Skin epidermis (tissue), 12 donors: ENCODE data around the gene MAN2A1.
"Not testable (repeated sequence)": the region's sequence is repeated elsewhere in the genome, so short reads cannot be mapped to it uniquely, and the experiment has no call there.

Source experiments
- H3K27ac ChIP-seq, 21 experiments: fragments of 200-600 bp; sonication (generic) in 11 of 21; one replicate each; pipeline ENCODE4 v1.5.0; 2020; ENCODE audit warnings: mild to moderate bottlenecking in 3 of 21, inconsistent platforms in 2 of 21, moderate library complexity in 2 of 21
- H3K4me3 ChIP-seq, 7 experiments: fragments of 200-600 bp; sonication (generic) in 2 of 7; one replicate each; pipeline ENCODE4 v1.5.0; 2020; ENCODE audit warnings: inconsistent platforms in 2 of 7, mild to moderate bottlenecking in 2 of 7, moderate library complexity in 1 of 7

Gene MAN2A1

GRCh38 chr5:109792613-109793012 lies 102.9 kb downstream of the MAN2A1 start:
- Histone ChIP-seq H3K27ac (no peak overlapping the region), H3K4me3 (no peak overlapping the region)

- no peak overlapping the region for H3K27ac ChIP-seq
- no peak overlapping the region for H3K4me3 ChIP-seq
Measured at GRCh38 chr5:109803854-109804253, 114.1 kb downstream of the MAN2A1 start.

- no peak overlapping the region for H3K27ac ChIP-seq
- no peak overlapping the region for H3K4me3 ChIP-seq
Measured at GRCh38 chr5:109805472-109805871, 115.7 kb downstream of the MAN2A1 start.

- H3K4me3 ChIP-seq: no peak overlapping the region
- H3K27ac ChIP-seq: no peak overlapping the region
Measured at GRCh38 chr5:109805883-109806282, 116.2 kb downstream of the MAN2A1 start.

GRCh38 chr5:109812698-109813097 lies 123.0 kb downstream of the MAN2A1 start:
- no peak overlapping the region for H3K27ac ChIP-seq
- no peak overlapping the region for H3K4me3 ChIP-seq

GRCh38 chr5:109816732-109817131 lies 127.0 kb downstream of the MAN2A1 start:
- Histone ChIP-seq H3K27ac (no peak overlapping the region), H3K4me3 (no peak overlapping the region)

- no peak overlapping the region for H3K27ac ChIP-seq
- no peak overlapping the region for H3K4me3 ChIP-seq
Measured at GRCh38 chr5:109819878-109820277, 130.2 kb downstream of the MAN2A1 start.

GRCh38 chr5:109823597-109823996 lies 133.9 kb downstream of the MAN2A1 start:
- no peak overlapping the region for H3K27ac ChIP-seq

GRCh38 chr5:109825450-109825849 lies 135.7 kb downstream of the MAN2A1 start:
- H3K4me3 ChIP-seq: no peak overlapping the region

More at GRCh38 chr5:109823597-109823996, 133.9 kb downstream of the MAN2A1 start:
- H3K4me3 ChIP-seq: no peak overlapping the region

GRCh38 chr5:109826426-109826825 lies 136.7 kb downstream of the MAN2A1 start:
- Histone ChIP-seq H3K4me3 (no peak overlapping the region), H3K27ac (no peak overlapping the region)

More at GRCh38 chr5:109825450-109825849, 135.7 kb downstream of the MAN2A1 start:
- no peak overlapping the region for H3K27ac ChIP-seq

- no peak overlapping the region for H3K4me3 ChIP-seq
- no peak overlapping the region for H3K27ac ChIP-seq
Measured at GRCh38 chr5:109829331-109829730, 139.6 kb downstream of the MAN2A1 start.

- H3K4me3 ChIP-seq: no peak overlapping the region
- H3K27ac ChIP-seq: no peak overlapping the region
Measured at GRCh38 chr5:109830955-109831502, 141.3 kb downstream of the MAN2A1 start.

GRCh38 chr5:109832207-109833188 lies 142.8 kb downstream of the MAN2A1 start:
- H3K27ac ChIP-seq, H3K4me3 ChIP-seq: not testable (repeated sequence)

GRCh38 chr5:109833946-109834345 lies 144.2 kb downstream of the MAN2A1 start:
- no peak overlapping the region for H3K4me3 ChIP-seq
- peak overlapping the region in 1 of 21 experiments; percentile 49 for H3K27ac ChIP-seq

GRCh38 chr5:109836280-109836679 lies 146.6 kb downstream of the MAN2A1 start:
- H3K27ac ChIP-seq: no peak overlapping the region
- no peak overlapping the region for H3K4me3 ChIP-seq

GRCh38 chr5:109837231-109837861 lies 147.6 kb downstream of the MAN2A1 start:
- H3K4me3 ChIP-seq: no peak overlapping the region
- H3K27ac ChIP-seq: no peak overlapping the region

GRCh38 chr5:109838157-109838556 lies 148.4 kb downstream of the MAN2A1 start:
- no peak overlapping the region for H3K4me3 ChIP-seq
- H3K27ac ChIP-seq: no peak overlapping the region

- H3K4me3 ChIP-seq: no peak overlapping the region
- no peak overlapping the region for H3K27ac ChIP-seq
Measured at GRCh38 chr5:109844148-109844547, 154.4 kb downstream of the MAN2A1 start.

GRCh38 chr5:109844695-109845094 lies 155.0 kb downstream of the MAN2A1 start:
- H3K27ac ChIP-seq: no peak overlapping the region

GRCh38 chr5:109848130-109848529 lies 158.4 kb downstream of the MAN2A1 start:
- no peak overlapping the region for H3K27ac ChIP-seq
- H3K4me3 ChIP-seq: no peak overlapping the region

More at GRCh38 chr5:109844695-109845094, 155.0 kb downstream of the MAN2A1 start:
- H3K4me3 ChIP-seq: no peak overlapping the region
